Loucy (cell line): Measurements from ENCODE around the gene ADCY10.

Experiments
- EZH2phosphoT487 ChIP-seq: fragments of 200-600 bp; IDR thresholded peaks from 2 replicates; pipeline ENCODE4 v1.6.1; 2018; ENCODE audit warnings: antibody characterized with exemption, mild to moderate bottlenecking, moderate library complexity, borderline replicate concordance
- TF ChIP-seq, protein P1 (sequence below): fragments of 200-600 bp; sonication (generic); conservative IDR thresholded peaks from 2 replicates; pipeline ENCODE4 v1.5.1; 2014; ENCODE audit warnings: mild to moderate bottlenecking, antibody characterized with exemption, low read length

GRCh38 chr1:167808690-167809089, 105.2 kb downstream of the ADCY10 start:
- no peak for TF ChIP-seq EZH2phosphoT487
- TF ChIP-seq, protein P1, sequence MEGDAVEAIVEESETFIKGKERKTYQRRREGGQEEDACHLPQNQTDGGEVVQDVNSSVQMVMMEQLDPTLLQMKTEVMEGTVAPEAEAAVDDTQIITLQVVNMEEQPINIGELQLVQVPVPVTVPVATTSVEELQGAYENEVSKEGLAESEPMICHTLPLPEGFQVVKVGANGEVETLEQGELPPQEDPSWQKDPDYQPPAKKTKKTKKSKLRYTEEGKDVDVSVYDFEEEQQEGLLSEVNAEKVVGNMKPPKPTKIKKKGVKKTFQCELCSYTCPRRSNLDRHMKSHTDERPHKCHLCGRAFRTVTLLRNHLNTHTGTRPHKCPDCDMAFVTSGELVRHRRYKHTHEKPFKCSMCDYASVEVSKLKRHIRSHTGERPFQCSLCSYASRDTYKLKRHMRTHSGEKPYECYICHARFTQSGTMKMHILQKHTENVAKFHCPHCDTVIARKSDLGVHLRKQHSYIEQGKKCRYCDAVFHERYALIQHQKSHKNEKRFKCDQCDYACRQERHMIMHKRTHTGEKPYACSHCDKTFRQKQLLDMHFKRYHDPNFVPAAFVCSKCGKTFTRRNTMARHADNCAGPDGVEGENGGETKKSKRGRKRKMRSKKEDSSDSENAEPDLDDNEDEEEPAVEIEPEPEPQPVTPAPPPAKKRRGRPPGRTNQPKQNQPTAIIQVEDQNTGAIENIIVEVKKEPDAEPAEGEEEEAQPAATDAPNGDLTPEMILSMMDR, result no peak
